Fibroblast of mammary gland (primary cell): ENCODE results near the gene BPIFB4.

ENCODE experiments used
- DNase-seq: peaks from one replicate; pipeline ENCODE4 v3.0.0-alpha.2; 2010; ENCODE audit warnings: low read depth
- H3K4me3 ChIP-seq: 2 replicates; pipeline ENCODE4 v1.5.1; 2011; ENCODE audit warnings: low read depth, mild to moderate bottlenecking, low read length, moderate library complexity; ENCODE audit not compliant: control insufficient read depth
- TF ChIP-seq, protein P1 (sequence below): conservative IDR thresholded peaks from 2 replicates; pipeline ENCODE4 v1.5.1; 2011; ENCODE audit warnings: low read depth, low read length, inconsistent platforms; ENCODE audit not compliant: control insufficient read depth, insufficient read depth

Gene BPIFB4

DNA sequence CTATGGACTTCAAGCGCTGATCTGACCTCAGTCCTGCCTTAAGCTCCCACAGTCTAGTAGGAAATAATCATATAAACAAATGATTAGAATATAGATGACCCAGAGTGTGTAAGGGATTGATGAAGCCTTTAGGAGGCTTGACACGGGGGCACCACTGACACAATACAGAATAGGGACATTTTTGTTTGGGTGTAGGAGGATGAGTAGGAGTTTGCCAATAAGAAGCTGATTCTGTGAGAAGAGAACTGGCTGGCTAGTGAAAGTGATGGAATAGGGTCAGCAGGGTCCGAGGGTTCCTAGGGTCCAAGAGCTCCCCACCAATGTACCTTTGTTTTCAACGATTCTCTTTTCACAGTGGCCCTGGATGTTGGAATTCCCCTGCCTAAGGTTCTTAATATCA is 7.1 kb upstream of the BPIFB4 start:
- no peak overlapping the region for H3K4me3 ChIP-seq
- TF ChIP-seq, protein P1, sequence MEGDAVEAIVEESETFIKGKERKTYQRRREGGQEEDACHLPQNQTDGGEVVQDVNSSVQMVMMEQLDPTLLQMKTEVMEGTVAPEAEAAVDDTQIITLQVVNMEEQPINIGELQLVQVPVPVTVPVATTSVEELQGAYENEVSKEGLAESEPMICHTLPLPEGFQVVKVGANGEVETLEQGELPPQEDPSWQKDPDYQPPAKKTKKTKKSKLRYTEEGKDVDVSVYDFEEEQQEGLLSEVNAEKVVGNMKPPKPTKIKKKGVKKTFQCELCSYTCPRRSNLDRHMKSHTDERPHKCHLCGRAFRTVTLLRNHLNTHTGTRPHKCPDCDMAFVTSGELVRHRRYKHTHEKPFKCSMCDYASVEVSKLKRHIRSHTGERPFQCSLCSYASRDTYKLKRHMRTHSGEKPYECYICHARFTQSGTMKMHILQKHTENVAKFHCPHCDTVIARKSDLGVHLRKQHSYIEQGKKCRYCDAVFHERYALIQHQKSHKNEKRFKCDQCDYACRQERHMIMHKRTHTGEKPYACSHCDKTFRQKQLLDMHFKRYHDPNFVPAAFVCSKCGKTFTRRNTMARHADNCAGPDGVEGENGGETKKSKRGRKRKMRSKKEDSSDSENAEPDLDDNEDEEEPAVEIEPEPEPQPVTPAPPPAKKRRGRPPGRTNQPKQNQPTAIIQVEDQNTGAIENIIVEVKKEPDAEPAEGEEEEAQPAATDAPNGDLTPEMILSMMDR = no peak
- no peak for DNase-seq

DNA sequence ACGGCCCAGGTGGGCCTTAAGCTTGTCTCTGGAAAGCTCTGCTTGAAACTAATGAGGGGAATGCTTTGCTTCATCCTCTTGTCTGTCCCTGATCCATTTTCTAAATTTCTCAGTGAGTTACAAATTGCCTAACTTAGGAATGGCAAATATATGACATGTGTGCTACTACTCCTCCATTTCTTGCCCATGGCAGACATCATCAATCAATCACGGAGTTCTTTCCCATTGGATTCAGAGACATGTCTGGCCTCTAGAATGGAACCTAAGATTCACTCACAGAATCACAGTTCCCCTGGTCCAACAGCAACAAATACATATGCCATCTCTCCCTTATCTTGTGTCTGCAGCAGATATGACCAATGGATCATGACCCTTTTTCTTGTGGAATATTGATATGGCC is 6.6 kb upstream of the BPIFB4 start:
- H3K4me3 ChIP-seq = no peak overlapping the region
- TF ChIP-seq, protein P1 = no peak
- DNase-seq = no peak

DNA sequence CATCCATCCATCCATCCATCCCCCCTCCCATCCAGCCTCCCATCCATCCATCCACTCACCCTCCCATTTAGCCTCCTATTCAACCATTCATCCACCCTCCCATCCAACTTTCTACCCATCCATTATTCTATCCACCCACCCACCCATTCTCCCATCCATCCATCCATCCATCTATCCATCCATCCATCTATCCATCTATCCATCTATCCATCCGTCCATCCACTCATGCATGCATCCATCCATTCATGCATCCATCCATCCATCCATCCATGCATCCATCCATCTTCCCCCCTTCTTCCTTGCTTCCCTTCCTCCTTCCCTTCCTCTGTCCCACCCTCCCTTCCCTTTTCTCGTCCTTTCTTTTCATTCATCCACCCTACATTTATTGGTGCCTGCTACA is 4.8 kb upstream of the BPIFB4 start:
- TF ChIP-seq, protein P1 = no peak
- DNase-seq = no peak
- no peak overlapping the region for H3K4me3 ChIP-seq

DNA sequence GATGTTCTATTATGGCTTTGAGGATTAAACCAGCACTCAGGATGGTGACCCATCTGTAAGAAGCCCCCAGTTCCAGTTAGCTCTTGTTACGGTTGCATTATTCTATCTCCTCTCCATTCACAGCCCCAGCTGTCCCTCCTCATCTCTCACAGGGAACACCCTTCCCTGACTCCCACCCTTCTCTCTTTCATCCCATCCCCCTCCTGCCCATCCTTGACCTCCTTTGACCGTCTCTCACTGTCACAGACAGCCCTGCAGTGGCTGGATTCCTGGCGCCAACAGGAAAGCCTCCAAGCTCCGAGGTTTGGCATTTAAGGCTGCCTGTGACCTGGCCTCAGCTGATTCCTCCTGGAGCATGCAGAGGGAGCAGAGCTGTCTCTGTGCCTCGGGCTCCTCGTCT is 4.2 kb upstream of the BPIFB4 start:
- DNase-seq = no peak
- H3K4me3 ChIP-seq = no peak overlapping the region
- TF ChIP-seq, protein P1 = no peak

DNA sequence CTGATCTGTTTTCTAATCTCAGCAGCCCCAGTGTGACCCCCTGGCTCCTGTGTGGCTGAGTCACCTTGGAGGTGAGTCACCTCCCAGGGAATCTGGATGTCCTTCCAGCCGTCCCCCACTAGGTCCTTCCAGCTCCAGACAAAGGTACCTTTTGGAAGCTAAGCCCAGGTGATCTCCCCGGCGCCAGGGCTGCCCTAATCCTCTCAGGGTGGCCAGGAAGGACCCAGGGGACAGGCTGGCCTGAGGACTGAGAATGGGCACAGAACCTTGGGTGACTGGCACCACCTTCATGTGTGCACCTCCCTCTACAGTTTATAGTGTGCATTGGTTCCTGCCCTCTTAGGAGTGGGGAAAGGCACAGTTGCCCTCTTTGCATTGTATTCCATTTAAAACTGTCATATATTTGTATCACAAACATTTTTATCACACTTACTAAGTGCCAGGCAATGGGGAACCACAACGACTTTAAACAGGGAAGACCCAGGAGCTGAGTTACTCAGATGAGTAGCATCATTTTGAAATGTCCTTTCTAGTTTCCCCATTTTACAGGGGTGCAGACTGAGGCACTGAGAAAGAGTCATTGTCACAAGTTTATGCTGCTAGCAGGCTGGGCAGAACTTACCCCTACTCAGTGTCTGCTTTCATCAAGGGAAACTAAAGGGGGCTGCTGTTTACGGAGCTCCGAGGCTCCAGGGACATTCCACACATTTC is 2.6 kb upstream of the BPIFB4 start:
- DNase-seq = no peak
- TF ChIP-seq, protein P1 = no peak
- H3K4me3 ChIP-seq = no peak overlapping the region

DNA sequence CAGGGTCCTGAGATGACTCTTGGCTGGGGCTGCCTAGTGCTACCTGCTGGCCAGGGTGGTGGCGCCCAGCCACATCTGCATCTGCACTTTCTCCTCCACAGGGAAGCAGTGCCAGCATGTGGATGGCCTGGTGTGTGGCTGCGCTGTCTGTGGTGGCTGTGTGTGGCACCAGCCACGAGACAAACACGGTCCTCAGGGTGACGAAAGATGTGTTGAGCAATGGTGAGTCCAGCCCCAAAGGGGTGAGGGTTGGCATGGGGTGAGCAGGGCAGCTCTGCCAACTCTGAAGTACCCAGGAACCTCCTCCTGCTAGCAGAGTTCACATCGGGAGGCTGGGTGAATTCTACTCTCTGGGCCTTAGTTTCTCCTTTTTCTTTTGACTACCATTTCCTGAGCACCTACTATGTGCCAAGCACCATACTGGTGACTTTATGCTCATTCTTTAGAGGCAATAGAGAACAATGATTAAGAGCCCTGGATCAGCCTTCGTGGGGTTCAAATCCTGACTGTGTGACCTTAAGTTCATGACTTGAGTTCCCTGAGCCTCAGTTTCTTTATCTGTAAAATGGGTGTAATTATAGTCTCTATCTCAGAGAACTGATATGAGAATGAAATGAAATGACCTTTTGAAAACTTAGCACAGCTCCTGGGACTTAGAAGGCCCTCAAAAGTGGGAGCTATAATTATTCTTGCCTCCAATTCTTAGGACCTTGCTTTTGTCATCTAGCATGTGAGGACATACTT is 2.1 kb downstream of the BPIFB4 start:
- DNase-seq = no peak
- no peak overlapping the region for H3K4me3 ChIP-seq
- TF ChIP-seq, protein P1 = no peak
